Measurements from ENCODE around the gene TCIRG1.

DNA sequence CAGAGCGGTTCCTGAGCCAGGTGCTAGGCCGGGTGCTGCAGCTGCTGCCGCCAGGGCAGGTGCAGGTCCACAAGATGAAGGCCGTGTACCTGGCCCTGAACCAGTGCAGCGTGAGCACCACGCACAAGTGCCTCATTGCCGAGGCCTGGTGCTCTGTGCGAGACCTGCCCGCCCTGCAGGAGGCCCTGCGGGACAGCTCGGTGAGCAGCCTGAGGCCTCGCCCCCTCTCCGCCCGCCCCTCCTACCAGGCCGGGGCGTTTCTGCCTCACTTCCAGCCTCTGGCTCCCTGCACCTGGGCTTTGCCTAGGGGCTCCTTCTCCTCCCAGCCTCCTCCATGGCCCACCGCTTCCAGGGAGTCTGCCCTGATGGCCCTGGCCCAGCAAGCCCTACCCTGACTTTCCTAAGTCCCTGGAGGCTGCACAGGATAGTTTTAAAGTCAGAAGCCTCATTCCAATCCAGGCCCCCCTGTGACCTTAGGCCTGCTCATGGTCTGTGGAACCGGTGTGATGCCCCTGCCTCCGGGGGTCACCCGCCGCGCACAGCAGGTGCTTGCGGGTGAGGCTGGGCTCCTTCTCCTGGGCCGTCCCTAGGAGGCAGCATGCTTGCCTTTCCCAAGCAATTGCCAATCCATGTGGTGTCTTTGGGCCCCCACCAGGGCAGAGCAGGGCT lies 5.5 kb downstream of the TCIRG1 start:
- TF ChIP-seq, protein P1, sequence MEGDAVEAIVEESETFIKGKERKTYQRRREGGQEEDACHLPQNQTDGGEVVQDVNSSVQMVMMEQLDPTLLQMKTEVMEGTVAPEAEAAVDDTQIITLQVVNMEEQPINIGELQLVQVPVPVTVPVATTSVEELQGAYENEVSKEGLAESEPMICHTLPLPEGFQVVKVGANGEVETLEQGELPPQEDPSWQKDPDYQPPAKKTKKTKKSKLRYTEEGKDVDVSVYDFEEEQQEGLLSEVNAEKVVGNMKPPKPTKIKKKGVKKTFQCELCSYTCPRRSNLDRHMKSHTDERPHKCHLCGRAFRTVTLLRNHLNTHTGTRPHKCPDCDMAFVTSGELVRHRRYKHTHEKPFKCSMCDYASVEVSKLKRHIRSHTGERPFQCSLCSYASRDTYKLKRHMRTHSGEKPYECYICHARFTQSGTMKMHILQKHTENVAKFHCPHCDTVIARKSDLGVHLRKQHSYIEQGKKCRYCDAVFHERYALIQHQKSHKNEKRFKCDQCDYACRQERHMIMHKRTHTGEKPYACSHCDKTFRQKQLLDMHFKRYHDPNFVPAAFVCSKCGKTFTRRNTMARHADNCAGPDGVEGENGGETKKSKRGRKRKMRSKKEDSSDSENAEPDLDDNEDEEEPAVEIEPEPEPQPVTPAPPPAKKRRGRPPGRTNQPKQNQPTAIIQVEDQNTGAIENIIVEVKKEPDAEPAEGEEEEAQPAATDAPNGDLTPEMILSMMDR (IDR thresholded peaks at IDR 0.05; ENCODE audit: low read length): no peak
- TF ChIP-seq EZH2phosphoT487 (IDR thresholded peaks at IDR 0.05; ENCODE audit: low read length): no peak
- no peak for TF ChIP-seq EZH2 (optimal IDR thresholded peaks at IDR 0.05; ENCODE audit: low read depth, low read length)
